ENCODE results near the gene ZFAND3.
A peak's percentile ranks its signal among the peaks of the same experiment; 100 is the strongest.

The ZFAND3 gene

DNA sequence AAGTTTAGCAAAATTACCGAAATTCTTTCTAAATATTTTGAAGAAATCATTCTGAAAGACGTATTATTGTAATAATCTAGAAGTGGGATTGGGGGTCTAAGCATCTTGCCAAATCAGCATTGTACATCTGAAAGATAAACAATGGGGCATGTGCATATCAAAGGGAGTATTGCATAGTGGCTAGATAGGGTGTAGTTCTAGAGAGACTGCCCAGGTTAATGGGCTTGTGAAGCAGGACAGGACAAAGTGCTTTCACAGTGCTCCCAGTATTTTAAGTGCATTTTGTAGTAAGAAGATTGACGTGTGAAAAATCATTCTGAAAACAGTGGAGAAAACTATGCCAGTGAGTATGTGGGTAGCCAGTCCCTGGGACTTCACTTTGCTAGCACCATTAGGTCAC is 236.8 kb downstream of the ZFAND3 start:
- DNase-seq = no peak
- Histone ChIP-seq H3K23ac (ENCODE audit: low read length) (no peak overlapping the region), H3K18ac (ENCODE audit: low read length) (no peak overlapping the region), H3K79me1 (ENCODE audit: low read length) (peaks cover 3% of the 10 kb centered on the region), H4K5ac (ENCODE audit: low read length) (no peak overlapping the region), H3K4me3 (ENCODE audit: low read length) (no peak overlapping the region), H3K56ac (ENCODE audit: low read length) (no peak overlapping the region), H2AK5ac (ENCODE audit: low read length) (no peak overlapping the region), H4K8ac (ENCODE audit: low read depth, low read length) (peak overlapping the region; percentile 76), H3K4ac (ENCODE audit: low read depth, low read length) (no peak overlapping the region), H3K9ac (ENCODE audit: low read length) (no peak overlapping the region), H3K27me3 (ENCODE audit: insufficient read depth, low read length, poor library complexity) (no peaks in the 10 kb centered on the region), H3K79me2 (ENCODE audit: control insufficient read depth, insufficient read depth, low read length) (no peaks in the 10 kb centered on the region), H2BK5ac (ENCODE audit: low read length) (no peak overlapping the region), H3K4me2 (ENCODE audit: low read length) (no peak overlapping the region), H2BK15ac (replicated peaks; ENCODE audit: low read depth) (no peak overlapping the region), H3K4me1 (ENCODE audit: control insufficient read depth, low read depth, low read length) (no peaks in the 10 kb centered on the region), H2BK120ac (ENCODE audit: low read depth, low read length) (no peak overlapping the region), H3K36me3 (ENCODE audit: control insufficient read depth, insufficient read depth, low read length) (no peaks in the 10 kb centered on the region), H3K27ac (ENCODE audit: low read depth, low read length) (no peak overlapping the region)
- no CpG with 5 or more reads among the region's 3 CpGs for WGBS (ENCODE audit: extremely low coverage, insufficient coverage, low lambda C conversion rate)

DNA sequence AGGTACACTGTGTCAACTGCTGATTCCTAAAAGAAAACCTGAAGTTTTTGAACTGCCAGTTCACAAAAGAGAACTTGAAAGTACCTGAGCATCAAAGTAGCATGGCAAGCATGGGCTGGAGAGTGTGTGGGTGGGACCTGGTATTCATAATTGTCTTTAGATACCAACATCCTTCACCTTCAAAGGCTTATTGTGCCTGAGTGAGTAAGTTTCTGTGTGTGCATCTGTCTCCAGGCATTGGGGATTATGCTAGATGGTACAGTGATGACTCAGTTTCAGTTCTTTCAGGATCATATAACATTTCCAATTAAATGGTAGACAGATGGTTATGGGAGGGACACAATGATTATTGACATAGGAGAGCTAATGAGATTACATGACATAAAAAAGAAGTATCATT is 238.5 kb downstream of the ZFAND3 start:
- H4K8ac ChIP-seq (ENCODE audit: low read depth, low read length) = no peak overlapping the region
- H3K4me1 ChIP-seq (ENCODE audit: control insufficient read depth, low read depth, low read length) = no peaks in the 10 kb centered on the region

DNA sequence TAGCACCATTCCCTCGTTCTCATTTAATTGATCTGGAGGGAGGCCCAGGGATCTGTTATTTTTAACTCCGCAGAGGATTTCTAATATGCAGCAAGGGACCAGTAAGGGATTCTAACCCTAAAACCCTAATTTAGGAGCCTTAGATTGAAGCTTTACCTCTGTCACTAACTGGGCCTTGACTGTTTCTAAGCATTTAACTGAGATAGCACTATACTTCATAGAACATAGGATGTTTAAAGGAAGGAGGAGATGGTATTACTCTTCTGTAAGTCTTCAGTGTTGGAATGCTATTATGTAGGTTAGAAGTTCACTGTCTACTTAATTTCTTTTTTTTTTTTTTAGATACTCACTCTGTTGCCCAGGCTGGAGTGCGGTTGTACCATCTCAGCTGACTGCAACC is 242.5 kb downstream of the ZFAND3 start:
- Histone ChIP-seq H3K4me3 (ENCODE audit: low read length) (no peak overlapping the region), H3K4me1 (ENCODE audit: control insufficient read depth, low read depth, low read length) (no peaks in the 10 kb centered on the region), H3K4ac (ENCODE audit: low read depth, low read length) (no peak overlapping the region), H3K9ac (ENCODE audit: low read length) (no peak overlapping the region), H3K79me2 (ENCODE audit: control insufficient read depth, insufficient read depth, low read length) (no peaks in the 10 kb centered on the region), H3K27ac (ENCODE audit: low read depth, low read length) (no peak overlapping the region), H3K79me1 (ENCODE audit: low read length) (peaks cover 4% of the 10 kb centered on the region), H4K8ac (ENCODE audit: low read depth, low read length) (no peak overlapping the region), H3K56ac (ENCODE audit: low read length) (no peak overlapping the region), H3K4me2 (ENCODE audit: low read length) (no peak overlapping the region), H3K18ac (ENCODE audit: low read length) (no peak overlapping the region), H2BK5ac (ENCODE audit: low read length) (no peak overlapping the region), H4K5ac (ENCODE audit: low read length) (no peak overlapping the region), H3K27me3 (ENCODE audit: insufficient read depth, low read length, poor library complexity) (no peaks in the 10 kb centered on the region), H2BK120ac (ENCODE audit: low read depth, low read length) (no peak overlapping the region), H2BK15ac (replicated peaks; ENCODE audit: low read depth) (no peak overlapping the region), H2AK5ac (ENCODE audit: low read length) (no peak overlapping the region), H3K23ac (ENCODE audit: low read length) (no peak overlapping the region), H3K36me3 (ENCODE audit: control insufficient read depth, insufficient read depth, low read length) (peaks cover 3% of the 10 kb centered on the region)
- DNase-seq = no peak
- WGBS (ENCODE audit: extremely low coverage, insufficient coverage, low lambda C conversion rate) = no CpG with 5 or more reads among the region's 3 CpGs

More for the DNA sequence above, 238.5 kb downstream of the ZFAND3 start:
- Histone ChIP-seq H3K79me1 (ENCODE audit: low read length) (peaks cover 3% of the 10 kb centered on the region), H2BK120ac (ENCODE audit: low read depth, low read length) (no peak overlapping the region), H3K27ac (ENCODE audit: low read depth, low read length) (no peak overlapping the region), H3K56ac (ENCODE audit: low read length) (no peak overlapping the region), H2BK15ac (replicated peaks; ENCODE audit: low read depth) (no peak overlapping the region), H3K23ac (ENCODE audit: low read length) (no peak overlapping the region), H3K18ac (ENCODE audit: low read length) (no peak overlapping the region), H2BK5ac (ENCODE audit: low read length) (no peak overlapping the region), H4K5ac (ENCODE audit: low read length) (no peak overlapping the region), H2AK5ac (ENCODE audit: low read length) (no peak overlapping the region), H3K9ac (ENCODE audit: low read length) (no peak overlapping the region), H3K4me3 (ENCODE audit: low read length) (no peak overlapping the region), H3K36me3 (ENCODE audit: control insufficient read depth, insufficient read depth, low read length) (no peaks in the 10 kb centered on the region), H3K79me2 (ENCODE audit: control insufficient read depth, insufficient read depth, low read length) (no peaks in the 10 kb centered on the region), H3K27me3 (ENCODE audit: insufficient read depth, low read length, poor library complexity) (no peaks in the 10 kb centered on the region), H3K4ac (ENCODE audit: low read depth, low read length) (no peak overlapping the region), H3K4me2 (ENCODE audit: low read length) (no peak overlapping the region)
- no peak for DNase-seq

- peaks cover 3% of the 10 kb centered on the region for H3K36me3 ChIP-seq (ENCODE audit: control insufficient read depth, insufficient read depth, low read length)
- WGBS (ENCODE audit: extremely low coverage, insufficient coverage, low lambda C conversion rate) = no CpG with 5 or more reads among the region's 3 CpGs
- H3K4me2 ChIP-seq (ENCODE audit: low read length) = no peak overlapping the region
Measured at GRCh38 chr6:38063973-38064372, 244.4 kb downstream of the ZFAND3 start.

GRCh38 chr6:38064431-38064830 is 244.9 kb downstream of the ZFAND3 start:
- Histone ChIP-seq H3K23ac (ENCODE audit: low read length) (no peak overlapping the region), H2BK15ac (replicated peaks; ENCODE audit: low read depth) (no peak overlapping the region), H3K79me1 (ENCODE audit: low read length) (peaks cover 4% of the 10 kb centered on the region), H3K27me3 (ENCODE audit: insufficient read depth, low read length, poor library complexity) (no peaks in the 10 kb centered on the region), H3K4ac (ENCODE audit: low read depth, low read length) (no peak overlapping the region), H2BK5ac (ENCODE audit: low read length) (no peak overlapping the region), H3K56ac (ENCODE audit: low read length) (no peak overlapping the region), H3K4me1 (ENCODE audit: control insufficient read depth, low read depth, low read length) (no peaks in the 10 kb centered on the region), H4K5ac (ENCODE audit: low read length) (no peak overlapping the region), H3K4me2 (ENCODE audit: low read length) (no peak overlapping the region), H3K79me2 (ENCODE audit: control insufficient read depth, insufficient read depth, low read length) (no peaks in the 10 kb centered on the region), H3K18ac (ENCODE audit: low read length) (no peak overlapping the region), H4K8ac (ENCODE audit: low read depth, low read length) (no peak overlapping the region), H2BK120ac (ENCODE audit: low read depth, low read length) (no peak overlapping the region), H3K9ac (ENCODE audit: low read length) (no peak overlapping the region), H2AK5ac (ENCODE audit: low read length) (no peak overlapping the region), H3K36me3 (ENCODE audit: control insufficient read depth, insufficient read depth, low read length) (peaks cover 3% of the 10 kb centered on the region), H3K4me3 (ENCODE audit: low read length) (no peak overlapping the region), H3K27ac (ENCODE audit: low read depth, low read length) (no peak overlapping the region)
- no peak for DNase-seq
- no CpG with 5 or more reads among the region's 2 CpGs for WGBS (ENCODE audit: extremely low coverage, insufficient coverage, low lambda C conversion rate)

More at GRCh38 chr6:38063973-38064372, 244.4 kb downstream of the ZFAND3 start:
- DNase-seq = no peak
- no peaks in the 10 kb centered on the region for H3K27me3 ChIP-seq (ENCODE audit: insufficient read depth, low read length, poor library complexity)
- H2BK15ac ChIP-seq (replicated peaks; ENCODE audit: low read depth) = no peak overlapping the region
- H3K79me2 ChIP-seq (ENCODE audit: control insufficient read depth, insufficient read depth, low read length) = no peaks in the 10 kb centered on the region
- no peak overlapping the region for H3K4ac ChIP-seq (ENCODE audit: low read depth, low read length)
- no peak overlapping the region for H3K4me3 ChIP-seq (ENCODE audit: low read length)
- H2BK120ac ChIP-seq (ENCODE audit: low read depth, low read length) = no peak overlapping the region
- H3K4me1 ChIP-seq (ENCODE audit: control insufficient read depth, low read depth, low read length) = no peaks in the 10 kb centered on the region
- no peak overlapping the region for H4K5ac ChIP-seq (ENCODE audit: low read length)
- H3K23ac ChIP-seq (ENCODE audit: low read length) = no peak overlapping the region
- no peak overlapping the region for H3K56ac ChIP-seq (ENCODE audit: low read length)
- H3K18ac ChIP-seq (ENCODE audit: low read length) = no peak overlapping the region
- H3K27ac ChIP-seq (ENCODE audit: low read depth, low read length) = no peak overlapping the region
- H2BK5ac ChIP-seq (ENCODE audit: low read length) = no peak overlapping the region
- H4K8ac ChIP-seq (ENCODE audit: low read depth, low read length) = no peak overlapping the region
- no peak overlapping the region for H3K9ac ChIP-seq (ENCODE audit: low read length)
- H3K79me1 ChIP-seq (ENCODE audit: low read length) = peaks cover 4% of the 10 kb centered on the region
- H2AK5ac ChIP-seq (ENCODE audit: low read length) = no peak overlapping the region

- no peak overlapping the region for H2AK5ac ChIP-seq (ENCODE audit: low read length)
- no peak overlapping the region for H4K8ac ChIP-seq (ENCODE audit: low read depth, low read length)
- H4K5ac ChIP-seq (ENCODE audit: low read length) = no peak overlapping the region
- peaks cover 3% of the 10 kb centered on the region for H3K79me1 ChIP-seq (ENCODE audit: low read length)
- H3K4me1 ChIP-seq (ENCODE audit: control insufficient read depth, low read depth, low read length) = no peaks in the 10 kb centered on the region
- WGBS (ENCODE audit: extremely low coverage, insufficient coverage, low lambda C conversion rate) = no CpG with 5 or more reads among the region's 2 CpGs
- H3K18ac ChIP-seq (ENCODE audit: low read length) = no peak overlapping the region
- no peak overlapping the region for H3K4me3 ChIP-seq (ENCODE audit: low read length)
- no peak overlapping the region for H2BK5ac ChIP-seq (ENCODE audit: low read length)
- H3K4me2 ChIP-seq (ENCODE audit: low read length) = no peak overlapping the region
- H3K9ac ChIP-seq (ENCODE audit: low read length) = no peak overlapping the region
- no peak overlapping the region for H3K56ac ChIP-seq (ENCODE audit: low read length)
- no peaks in the 10 kb centered on the region for H3K27me3 ChIP-seq (ENCODE audit: insufficient read depth, low read length, poor library complexity)
- H2BK120ac ChIP-seq (ENCODE audit: low read depth, low read length) = no peak overlapping the region
- DNase-seq = no peak
- no peak overlapping the region for H3K27ac ChIP-seq (ENCODE audit: low read depth, low read length)
- H3K23ac ChIP-seq (ENCODE audit: low read length) = no peak overlapping the region
- no peak overlapping the region for H2BK15ac ChIP-seq (replicated peaks; ENCODE audit: low read depth)
- H3K79me2 ChIP-seq (ENCODE audit: control insufficient read depth, insufficient read depth, low read length) = no peaks in the 10 kb centered on the region
- H3K4ac ChIP-seq (ENCODE audit: low read depth, low read length) = no peak overlapping the region
- peaks cover 3% of the 10 kb centered on the region for H3K36me3 ChIP-seq (ENCODE audit: control insufficient read depth, insufficient read depth, low read length)
Measured at GRCh38 chr6:38065734-38066305, 246.3 kb downstream of the ZFAND3 start.

Measured in mesendoderm (in vitro differentiated cells).